DOHH2 (cell line): ENCODE data around the gene PLAAT4.
"Not testable (repeated sequence)": the region's sequence is repeated elsewhere in the genome, so short reads cannot be mapped to it uniquely, and the experiment has no call there.

Experiments
- H3F3A ChIP-seq: fragments of 200-600 bp; sonication (generic), shearing (Covaris generic); 2 replicates; pipeline ENCODE4 v1.6.0; 2016; ENCODE audit warnings: antibody characterized with exemption, mild to moderate bottlenecking; ENCODE audit not compliant: control insufficient read depth, insufficient read depth
- H3K27ac ChIP-seq: fragments of 200-600 bp; sonication (generic); 2 replicates; pipeline ENCODE4 v1.5.1; 2014; ENCODE audit warnings: low read depth, mild to moderate bottlenecking, low read length, moderate library complexity
- H3K27me3 ChIP-seq: fragments of 200-600 bp; sonication (generic); 2 replicates; pipeline ENCODE4 v1.6.1; 2014; ENCODE audit warnings: mild to moderate bottlenecking, low read length, mixed read lengths; ENCODE audit not compliant: control insufficient read depth
- H3K36me3 ChIP-seq: fragments of 200-600 bp; sonication (generic); 2 replicates; pipeline ENCODE4 v1.6.1; 2014; ENCODE audit warnings: mild to moderate bottlenecking, low read length, moderate library complexity, mixed read lengths; ENCODE audit not compliant: control insufficient read depth
- H3K4me1 ChIP-seq: fragments of 200-600 bp; sonication (generic); 2 replicates; pipeline ENCODE4 v1.6.1; 2014; ENCODE audit warnings: mild to moderate bottlenecking, low read length, mixed read lengths; ENCODE audit not compliant: control insufficient read depth
- H3K4me2 ChIP-seq: fragments of 200-600 bp; sonication (generic); 2 replicates; pipeline ENCODE4 v1.6.0; 2014; ENCODE audit warnings: mild to moderate bottlenecking, low read length, moderate library complexity
- H3K4me3 ChIP-seq: fragments of 200-600 bp; sonication (generic); 2 replicates; pipeline ENCODE4 v1.5.1; 2014; ENCODE audit warnings: mild to moderate bottlenecking, low read length, mixed read lengths
- H3K79me2 ChIP-seq: fragments of 200-600 bp; sonication (generic); 2 replicates; pipeline ENCODE4 v1.6.1; 2014; ENCODE audit warnings: mild to moderate bottlenecking, low read length, mixed read lengths; ENCODE audit not compliant: control insufficient read depth
- H3K9me2 ChIP-seq: fragments of 200-600 bp; sonication (generic); replicated peaks from 2 replicates; pipeline ENCODE4 v1.6.1; 2014; ENCODE audit warnings: mild to moderate bottlenecking, low read length, mixed read lengths; ENCODE audit not compliant: control insufficient read depth
- H3K9me3 ChIP-seq: fragments of 200-600 bp; sonication (generic); 2 replicates; pipeline ENCODE4 v1.6.1; 2014; ENCODE audit warnings: antibody characterized with exemption, low read length, mixed read lengths; ENCODE audit not compliant: control insufficient read depth, insufficient read depth
- H4K20me1 ChIP-seq: fragments of 200-600 bp; sonication (generic); 2 replicates; pipeline ENCODE4 v1.6.0; 2014; ENCODE audit warnings: low read depth, mild to moderate bottlenecking, antibody characterized with exemption, low read length, moderate library complexity; ENCODE audit not compliant: control insufficient read depth, insufficient read depth
- CTCF ChIP-seq: fragments of 200-600 bp; sonication (generic); IDR thresholded peaks from one replicate; pipeline ENCODE4 v1.5.1; 2014; ENCODE audit warnings: antibody characterized with exemption, mild to moderate bottlenecking, low read depth, low read length; ENCODE audit not compliant: poor library complexity, severe bottlenecking
- EZH2phosphoT487 ChIP-seq: fragments of 200-600 bp; sonication (generic); IDR thresholded peaks from 2 replicates; pipeline ENCODE4 v1.6.1; 2017; ENCODE audit warnings: borderline replicate concordance, mild to moderate bottlenecking, antibody characterized with exemption, low read length, moderate library complexity, mixed read lengths

The PLAAT4 gene

GRCh38 chr11:63543711-63544110 is 7.1 kb downstream of the PLAAT4 start:
- Histone ChIP-seq H3F3A (no peaks in the 10 kb centered on the region), H3K27ac (no peak overlapping the region), H3K36me3 (no peaks in the 10 kb centered on the region), H3K4me1 (0 out of 2 replicates have a peak, but pooled peaks cover 2% of the 10 kb centered on the region), H3K4me3 (no peak overlapping the region), H3K4me2 (no peak overlapping the region), H3K9me2 (no peaks in the 10 kb centered on the region), H3K79me2 (no peaks in the 10 kb centered on the region), H3K9me3 (no peaks in the 10 kb centered on the region), H3K27me3 (peaks cover 3% of the 10 kb centered on the region; the same call in 1 of the 2 replicates), H4K20me1 (no peaks in the 10 kb centered on the region)
- TF ChIP-seq EZH2phosphoT487 (no peak), CTCF (no peak)

- Histone ChIP-seq H3K9me2 (no peaks in the 10 kb centered on the region), H3K27ac (no peak overlapping the region), H3K4me3 (no peak overlapping the region), H3K36me3 (no peaks in the 10 kb centered on the region), H3K4me2 (no peak overlapping the region), H3F3A (no peaks in the 10 kb centered on the region), H3K79me2 (no peaks in the 10 kb centered on the region), H4K20me1 (no peaks in the 10 kb centered on the region), H3K27me3 (peaks cover 3% of the 10 kb centered on the region; the same call in 1 of the 2 replicates), H3K4me1 (0 out of 2 replicates have a peak, but pooled peaks cover 2% of the 10 kb centered on the region), H3K9me3 (no peaks in the 10 kb centered on the region)
- no peak for TF ChIP-seq CTCF
Measured at GRCh38 chr11:63547061-63547460, 10.5 kb downstream of the PLAAT4 start.

- H3K27ac ChIP-seq: no peak overlapping the region
- no peaks in the 10 kb centered on the region for H3K9me3 ChIP-seq
- H3F3A ChIP-seq: no peaks in the 10 kb centered on the region
- H4K20me1 ChIP-seq: no peaks in the 10 kb centered on the region
- no peak overlapping the region for H3K4me3 ChIP-seq
- H3K4me2 ChIP-seq: no peak overlapping the region
- no peaks in the 10 kb centered on the region for H3K36me3 ChIP-seq
- no peaks in the 10 kb centered on the region for H3K79me2 ChIP-seq
- H3K4me1 ChIP-seq: peaks cover 10% of the 10 kb centered on the region
- no peak for TF ChIP-seq EZH2phosphoT487
- TF ChIP-seq CTCF: no peak
- H3K9me2 ChIP-seq: no peaks in the 10 kb centered on the region
- H3K27me3 ChIP-seq: peaks cover 3% of the 10 kb centered on the region; the same call in 1 of the 2 replicates
Measured at GRCh38 chr11:63548178-63548577, 11.6 kb downstream of the PLAAT4 start.

- H3K27ac ChIP-seq: no peak overlapping the region
- peaks cover 3% of the 10 kb centered on the region; the same call in 1 of the 2 replicates for H3K27me3 ChIP-seq
- H3K9me2 ChIP-seq: no peaks in the 10 kb centered on the region
- no peaks in the 10 kb centered on the region for H3K36me3 ChIP-seq
- no peak overlapping the region for H3K4me2 ChIP-seq
- peaks cover 20% of the 10 kb centered on the region for H3K4me1 ChIP-seq
- H4K20me1 ChIP-seq: no peaks in the 10 kb centered on the region
- TF ChIP-seq CTCF (no peak), EZH2phosphoT487 (no peak)
- H3K79me2 ChIP-seq: no peaks in the 10 kb centered on the region
- no peaks in the 10 kb centered on the region for H3K9me3 ChIP-seq
- no peaks in the 10 kb centered on the region for H3F3A ChIP-seq
- H3K4me3 ChIP-seq: no peak overlapping the region
Measured at GRCh38 chr11:63549411-63549810, 12.8 kb downstream of the PLAAT4 start.

- H3K36me3 ChIP-seq, H3K9me2 ChIP-seq, H3K9me3 ChIP-seq, H4K20me1 ChIP-seq, H3K4me2 ChIP-seq, H3K27ac ChIP-seq, H3K27me3 ChIP-seq, H3F3A ChIP-seq, H3K4me3 ChIP-seq, H3K79me2 ChIP-seq: not testable (repeated sequence)
- H3K4me1 ChIP-seq: peaks cover 24% of the 10 kb centered on the region
Measured at GRCh38 chr11:63550156-63550700, 13.6 kb downstream of the PLAAT4 start.
